ENCODE results near the gene SGCA. TPM values are rescaled to one million over a fixed set of nuclear protein-coding genes. Genes with fewer than 3 reads are reported as not detected.
A peak's percentile ranks its signal among the peaks of the same experiment; 100 is the strongest.

The SGCA gene
- total RNA-seq, 1 experiment from 2014 or later: 0.24 TPM

DNA sequence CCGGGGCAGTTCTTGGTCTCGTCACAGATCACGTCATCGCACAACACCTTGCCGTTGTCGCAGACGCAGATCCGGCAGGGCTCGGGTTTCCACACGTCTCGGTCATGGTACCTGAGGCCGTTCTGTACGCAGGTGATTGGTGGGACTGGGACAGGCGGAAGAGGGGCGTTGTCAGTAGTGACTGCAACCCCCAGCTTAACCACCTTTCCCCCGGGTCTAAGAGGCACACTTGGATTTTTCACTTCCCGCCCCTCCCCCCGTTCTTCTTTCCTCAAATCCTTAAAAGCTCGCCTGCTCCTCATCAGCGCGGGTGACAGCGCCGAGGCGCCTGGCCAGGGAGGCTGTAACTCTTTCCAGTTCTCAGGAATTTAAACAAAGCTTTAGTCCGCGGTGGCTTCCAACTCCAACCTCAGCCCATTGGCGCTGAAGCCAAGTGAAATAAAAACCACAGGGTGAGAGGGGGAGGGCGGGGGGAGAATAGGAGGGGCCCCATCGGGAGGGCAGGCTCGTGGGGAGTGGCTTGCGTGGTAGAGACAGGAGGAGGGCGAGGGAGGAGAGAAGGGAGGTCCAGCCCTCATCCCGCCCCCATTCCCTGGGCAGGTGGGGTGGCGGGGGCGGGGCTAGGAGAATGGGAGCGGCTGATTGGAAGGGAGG lies 34.1 kb downstream of the SGCA start:
- H3K27ac Mint-ChIP-seq: peak overlapping the region; percentile 62 to 95 (median 77); a peak in 3 of 7 replicates
- Histone ChIP-seq H3T11ph (ENCODE audit: low read length) (no peak overlapping the region), H2BK12ac (ENCODE audit: insufficient read length, low read depth, low read length) (no peak overlapping the region), H2BK5ac (ENCODE audit: insufficient read length, low read length) (no peak overlapping the region), H3K9ac (ENCODE audit: extremely low read depth, insufficient read length, low read length) (no peak overlapping the region), H4K20me1 (ENCODE audit: control insufficient read depth, insufficient read depth, insufficient read length) (no peaks in the 10 kb centered on the region), H3K14ac (ENCODE audit: insufficient read depth, low read length) (no peak overlapping the region), H3K23me2 (ENCODE audit: insufficient read length, low read depth, low read length, poor library complexity, severe bottlenecking) (peaks cover 15% of the 10 kb centered on the region), H3K27ac (ENCODE audit: insufficient read length, low read depth, low read length) (no peak overlapping the region), H2AFZ (ENCODE audit: low read length) (no peak overlapping the region), H4K8ac (replicated peaks; ENCODE audit: insufficient read length, low read depth, low read length) (no peak overlapping the region), H3K9me3 (ENCODE audit: control insufficient read depth, low read depth, low read length) (no peaks in the 10 kb centered on the region), H4K91ac (ENCODE audit: insufficient read length, low read depth, low read length) (no peak overlapping the region), H2AK5ac (ENCODE audit: insufficient read length, low read length) (no peak overlapping the region), H2BK120ac (ENCODE audit: low read depth, low read length, poor library complexity, severe bottlenecking) (no peak overlapping the region), H2BK15ac (ENCODE audit: low read depth, low read length) (no peak overlapping the region), H3K79me2 (ENCODE audit: insufficient read depth, low read length) (no peaks in the 10 kb centered on the region), H3K27me3 (ENCODE audit: insufficient read depth, low read length) (peaks cover 7% of the 10 kb centered on the region; the same call in 1 of the 2 replicates), H4K5ac (ENCODE audit: insufficient read length, low read depth, low read length) (no peak overlapping the region), H3K4ac (ENCODE audit: low read depth, low read length) (no peak overlapping the region), H3K4me1 (ENCODE audit: insufficient read depth, low read length) (no peaks in the 10 kb centered on the region), H3K56ac (ENCODE audit: insufficient read length, low read depth, low read length) (no peak overlapping the region), H3K18ac (ENCODE audit: insufficient read length, low read depth, low read length) (no peak overlapping the region), H3K79me1 (ENCODE audit: insufficient read depth, low read depth, low read length, poor library complexity, severe bottlenecking) (no peaks in the 10 kb centered on the region), H2BK20ac (ENCODE audit: low read depth, low read length, poor library complexity, severe bottlenecking) (no peak overlapping the region), H3K4me2 (ENCODE audit: insufficient read depth, insufficient read length, low read length) (peak overlapping the region; percentile 63), H3K23ac (ENCODE audit: insufficient read length, low read depth, low read length) (no peak overlapping the region)
- DNase-seq: peak; percentile 97
- H3K36me3 Mint-ChIP-seq (ENCODE audit: insufficient read depth in 1 of 3, low read depth in 3 of 3): peaks cover 0 to 38% (median 33%) of the 10 kb centered on the region in 3 experiments; a peak in 5 of 7 replicates
- no peaks in the 10 kb centered on the region; a peak in 2 of 5 replicates for H3K9me3 Mint-ChIP-seq
- H3K27me3 Mint-ChIP-seq (ENCODE audit: low read depth): peaks cover 40% of the 10 kb centered on the region
- H3K4me3 Mint-ChIP-seq: peak overlapping the region; percentile 81 to 88
- no CpG with 5 or more reads among the region's 36 CpGs for WGBS (ENCODE audit: extremely low coverage, insufficient read length, low lambda C conversion rate)
- TF ChIP-seq, protein P1, sequence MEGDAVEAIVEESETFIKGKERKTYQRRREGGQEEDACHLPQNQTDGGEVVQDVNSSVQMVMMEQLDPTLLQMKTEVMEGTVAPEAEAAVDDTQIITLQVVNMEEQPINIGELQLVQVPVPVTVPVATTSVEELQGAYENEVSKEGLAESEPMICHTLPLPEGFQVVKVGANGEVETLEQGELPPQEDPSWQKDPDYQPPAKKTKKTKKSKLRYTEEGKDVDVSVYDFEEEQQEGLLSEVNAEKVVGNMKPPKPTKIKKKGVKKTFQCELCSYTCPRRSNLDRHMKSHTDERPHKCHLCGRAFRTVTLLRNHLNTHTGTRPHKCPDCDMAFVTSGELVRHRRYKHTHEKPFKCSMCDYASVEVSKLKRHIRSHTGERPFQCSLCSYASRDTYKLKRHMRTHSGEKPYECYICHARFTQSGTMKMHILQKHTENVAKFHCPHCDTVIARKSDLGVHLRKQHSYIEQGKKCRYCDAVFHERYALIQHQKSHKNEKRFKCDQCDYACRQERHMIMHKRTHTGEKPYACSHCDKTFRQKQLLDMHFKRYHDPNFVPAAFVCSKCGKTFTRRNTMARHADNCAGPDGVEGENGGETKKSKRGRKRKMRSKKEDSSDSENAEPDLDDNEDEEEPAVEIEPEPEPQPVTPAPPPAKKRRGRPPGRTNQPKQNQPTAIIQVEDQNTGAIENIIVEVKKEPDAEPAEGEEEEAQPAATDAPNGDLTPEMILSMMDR (conservative IDR thresholded peaks at IDR 0.05): no peak
- peaks cover 14 to 32% of the 10 kb centered on the region in 2 experiments for H3K4me1 Mint-ChIP-seq

Data from H9 (cell line).